OCI-LY1 (cell line): ENCODE data around the gene NBEA.

Experiments used
- H2AFZ ChIP-seq: fragments of 200-600 bp; sonication (generic), shearing (Covaris generic); 2 replicates; pipeline ENCODE4 v1.6.0; 2014; ENCODE audit warnings: antibody characterized with exemption, mild to moderate bottlenecking, low read length
- H3F3A ChIP-seq: fragments of 200-600 bp; sonication (generic), shearing (Covaris generic); 2 replicates; pipeline ENCODE4 v1.6.0; 2014; ENCODE audit warnings: mild to moderate bottlenecking, antibody characterized with exemption, low read length, moderate library complexity; ENCODE audit not compliant: insufficient read depth
- H3K27ac ChIP-seq: fragments of 200-600 bp; sonication (generic); 2 replicates; pipeline ENCODE4 v1.5.1; 2014; ENCODE audit warnings: low read length, mixed run types, mild to moderate bottlenecking, low read depth; ENCODE audit not compliant: poor library complexity, severe bottlenecking
- H3K27me3 ChIP-seq: fragments of 200-600 bp; sonication (generic); 2 replicates; pipeline ENCODE4 v1.6.0; 2014; ENCODE audit warnings: antibody characterized with exemption, mild to moderate bottlenecking, low read length, moderate library complexity; ENCODE audit not compliant: insufficient read depth
- H3K36me3 ChIP-seq: fragments of 200-600 bp; sonication (generic); 2 replicates; pipeline ENCODE4 v1.6.1; 2014; ENCODE audit warnings: mild to moderate bottlenecking, antibody characterized with exemption, low read length, moderate library complexity, mixed read lengths; ENCODE audit not compliant: insufficient read depth
- H3K4me1 ChIP-seq: fragments of 200-600 bp; sonication (generic); 2 replicates; pipeline ENCODE4 v1.5.1; 2014; ENCODE audit warnings: mild to moderate bottlenecking, low read length, moderate library complexity; ENCODE audit not compliant: insufficient read depth, severe bottlenecking
- H3K4me2 ChIP-seq: fragments of 200-600 bp; sonication (generic), shearing (Covaris generic); 2 replicates; pipeline ENCODE4 v1.6.1; 2014; ENCODE audit warnings: low read length
- H3K4me3 ChIP-seq: fragments of 200-600 bp; sonication (generic); 2 replicates; pipeline ENCODE4 v1.5.1; 2014; ENCODE audit warnings: low read length, low read depth, mild to moderate bottlenecking, mixed read lengths; ENCODE audit not compliant: poor library complexity, severe bottlenecking
- H3K79me2 ChIP-seq: fragments of 200-600 bp; shearing (Covaris generic); 2 replicates; pipeline ENCODE4 v1.6.1; 2016; ENCODE audit warnings: mixed run types, low read length, mixed read lengths; ENCODE audit not compliant: insufficient read depth
- H3K9ac ChIP-seq: fragments of 200-600 bp; sonication (generic), shearing (Covaris generic); 2 replicates; pipeline ENCODE4 v1.6.1; 2014; ENCODE audit warnings: mild to moderate bottlenecking, low read length, mixed read lengths
- H3K9me2 ChIP-seq: fragments of 200-600 bp; sonication (generic), shearing (Covaris generic); 2 replicates; pipeline ENCODE4 v1.6.1; 2014; ENCODE audit warnings: low read depth, mild to moderate bottlenecking, low read length, mixed read lengths
- H3K9me3 ChIP-seq: fragments of 200-600 bp; shearing (Covaris generic); 2 replicates; pipeline ENCODE4 v1.6.1; 2014; ENCODE audit warnings: low read length, mixed read lengths
- H4K20me1 ChIP-seq: fragments of 200-600 bp; sonication (generic), shearing (Covaris generic); 2 replicates; pipeline ENCODE4 v1.6.0; 2016; ENCODE audit warnings: mild to moderate bottlenecking, low read length; ENCODE audit not compliant: insufficient read depth
- EZH2 ChIP-seq: fragments of 200-600 bp; sonication (generic), shearing (Covaris generic); IDR thresholded peaks from 2 replicates; pipeline ENCODE4 v1.8.0; 2017; ENCODE audit warnings: borderline replicate concordance, mixed run types, mild to moderate bottlenecking, antibody characterized with exemption, low read length, moderate library complexity, mixed read lengths
- TF ChIP-seq, protein P1 (sequence below): fragments of 200-600 bp; sonication (generic), shearing (Covaris generic); IDR thresholded peaks from 2 replicates; pipeline ENCODE4 v1.5.1; 2017; ENCODE audit warnings: mild to moderate bottlenecking, antibody characterized with exemption, low read length, moderate library complexity, mixed read lengths

NBEA gene

DNA sequence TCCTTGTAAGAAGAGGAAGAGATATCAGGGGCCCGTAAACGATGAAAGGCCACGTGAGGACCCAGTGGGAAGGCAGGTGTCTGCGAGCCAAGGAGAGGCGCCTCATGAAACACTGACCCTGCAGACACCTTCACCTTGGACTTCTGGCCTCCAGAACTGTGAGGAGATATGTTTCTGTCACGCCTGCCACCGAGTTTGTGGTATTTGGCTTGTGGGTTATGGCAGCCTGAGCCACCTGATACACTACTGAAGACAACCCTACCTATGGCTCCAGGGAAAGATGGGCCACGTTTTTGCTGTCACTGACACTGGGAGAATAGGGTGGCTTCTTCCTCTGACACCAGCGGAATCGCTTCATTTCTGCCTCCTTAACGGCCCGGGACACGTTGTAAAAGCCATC, 752.0 kb downstream of the NBEA start:
- Histone ChIP-seq H3K36me3 (no peaks in the 10 kb centered on the region), H3K9ac (no peak overlapping the region), H3F3A (no peaks in the 10 kb centered on the region), H3K9me2 (no peaks in the 10 kb centered on the region), H2AFZ (no peak overlapping the region), H3K9me3 (no peaks in the 10 kb centered on the region), H3K27me3 (no peaks in the 10 kb centered on the region), H3K79me2 (no peaks in the 10 kb centered on the region), H3K4me3 (no peak overlapping the region), H3K4me1 (no peaks in the 10 kb centered on the region), H4K20me1 (no peaks in the 10 kb centered on the region), H3K4me2 (no peak overlapping the region), H3K27ac (no peak overlapping the region)
- TF ChIP-seq, protein P1, sequence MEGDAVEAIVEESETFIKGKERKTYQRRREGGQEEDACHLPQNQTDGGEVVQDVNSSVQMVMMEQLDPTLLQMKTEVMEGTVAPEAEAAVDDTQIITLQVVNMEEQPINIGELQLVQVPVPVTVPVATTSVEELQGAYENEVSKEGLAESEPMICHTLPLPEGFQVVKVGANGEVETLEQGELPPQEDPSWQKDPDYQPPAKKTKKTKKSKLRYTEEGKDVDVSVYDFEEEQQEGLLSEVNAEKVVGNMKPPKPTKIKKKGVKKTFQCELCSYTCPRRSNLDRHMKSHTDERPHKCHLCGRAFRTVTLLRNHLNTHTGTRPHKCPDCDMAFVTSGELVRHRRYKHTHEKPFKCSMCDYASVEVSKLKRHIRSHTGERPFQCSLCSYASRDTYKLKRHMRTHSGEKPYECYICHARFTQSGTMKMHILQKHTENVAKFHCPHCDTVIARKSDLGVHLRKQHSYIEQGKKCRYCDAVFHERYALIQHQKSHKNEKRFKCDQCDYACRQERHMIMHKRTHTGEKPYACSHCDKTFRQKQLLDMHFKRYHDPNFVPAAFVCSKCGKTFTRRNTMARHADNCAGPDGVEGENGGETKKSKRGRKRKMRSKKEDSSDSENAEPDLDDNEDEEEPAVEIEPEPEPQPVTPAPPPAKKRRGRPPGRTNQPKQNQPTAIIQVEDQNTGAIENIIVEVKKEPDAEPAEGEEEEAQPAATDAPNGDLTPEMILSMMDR: no peak
- no peak for TF ChIP-seq EZH2

DNA sequence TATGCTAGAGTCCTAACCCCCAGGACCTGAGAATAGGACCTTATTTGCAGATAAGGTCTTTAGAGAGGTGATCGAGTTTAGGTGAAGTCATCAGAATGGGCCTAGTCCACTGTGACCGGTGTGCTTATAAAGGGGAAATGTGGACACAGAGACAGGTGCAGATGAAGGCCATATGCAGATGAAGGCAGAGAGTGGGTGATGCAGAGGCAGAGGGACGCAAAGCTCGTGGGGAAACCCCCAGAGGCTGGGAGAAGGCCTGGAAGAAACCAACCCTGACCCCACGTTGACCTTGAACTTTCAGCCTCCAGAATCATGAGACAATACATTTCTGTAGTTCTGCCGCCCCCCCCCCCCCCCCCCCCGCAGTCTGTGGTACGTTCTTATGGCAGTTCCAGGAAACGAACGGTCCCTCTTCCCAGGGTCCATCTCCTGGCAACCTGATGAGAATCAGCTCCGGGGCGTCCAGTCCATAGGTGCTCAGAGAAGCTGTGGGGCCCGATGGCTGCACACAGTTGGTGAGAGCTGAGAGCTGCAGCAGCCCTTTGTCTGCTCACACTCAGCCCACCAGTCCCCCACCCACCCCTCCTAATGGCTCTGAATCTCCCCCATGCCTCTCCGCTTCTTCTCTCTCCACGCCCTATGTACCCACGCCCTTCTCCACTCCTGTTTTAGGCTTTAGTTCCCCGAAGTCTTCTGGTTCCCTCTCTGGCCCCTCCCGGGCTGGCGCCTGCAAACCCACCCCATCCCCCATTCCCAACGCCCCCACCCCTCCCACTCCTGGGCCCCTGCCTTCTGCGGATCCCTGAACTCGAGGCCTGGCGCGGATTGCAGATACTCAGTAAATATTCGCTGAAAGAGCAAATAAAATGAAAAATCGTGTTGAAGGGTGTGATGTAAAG, 752.7 kb downstream of the NBEA start:
- Histone ChIP-seq H3K36me3 (no peaks in the 10 kb centered on the region), H3K79me2 (no peaks in the 10 kb centered on the region), H3K27me3 (no peaks in the 10 kb centered on the region), H3K4me3 (no peak overlapping the region), H3K9ac (no peak overlapping the region), H3K9me2 (no peaks in the 10 kb centered on the region), H3K4me1 (no peaks in the 10 kb centered on the region), H3K9me3 (no peaks in the 10 kb centered on the region), H3K4me2 (no peak overlapping the region), H3F3A (no peaks in the 10 kb centered on the region), H4K20me1 (no peaks in the 10 kb centered on the region), H2AFZ (no peak overlapping the region), H3K27ac (no peak overlapping the region)
- TF ChIP-seq EZH2: no peak
- TF ChIP-seq, protein P1: no peak

DNA sequence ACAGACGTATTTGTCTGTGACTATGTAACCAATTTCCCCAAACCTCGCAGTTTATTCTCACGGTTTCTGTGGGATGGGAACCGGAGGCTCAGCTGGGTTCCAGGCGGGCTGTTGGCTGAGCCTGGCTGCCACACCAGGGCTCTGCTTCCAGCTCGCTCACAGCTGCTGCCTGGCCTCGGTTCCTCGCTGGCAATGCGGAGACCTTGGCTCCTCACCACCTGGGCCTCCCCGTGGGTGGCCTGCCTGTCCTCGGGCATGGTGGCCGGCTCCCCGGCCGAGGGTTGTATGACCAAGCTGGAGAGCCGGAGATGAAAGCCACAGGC, 753.3 kb downstream of the NBEA start:
- Histone ChIP-seq H3K4me1 (no peaks in the 10 kb centered on the region), H3K9ac (no peak overlapping the region), H3K9me3 (no peaks in the 10 kb centered on the region), H3K9me2 (no peaks in the 10 kb centered on the region), H2AFZ (no peak overlapping the region), H3F3A (no peaks in the 10 kb centered on the region), H3K4me3 (no peak overlapping the region), H3K79me2 (no peaks in the 10 kb centered on the region), H3K27ac (no peak overlapping the region), H3K4me2 (no peak overlapping the region), H4K20me1 (no peaks in the 10 kb centered on the region), H3K36me3 (no peaks in the 10 kb centered on the region), H3K27me3 (no peaks in the 10 kb centered on the region)
- TF ChIP-seq, protein P1: no peak
- no peak for TF ChIP-seq EZH2
